GM21825 (cell line): Measurements from ENCODE around the gene TCOF1.

Experiments used
- ATAC-seq: cut with Tn5 transposase; IDR thresholded peaks from one replicate; pipeline ENCODE4 v1.9.1; 2021; ENCODE audit warnings: mild to moderate bottlenecking, moderate library complexity; ENCODE audit not compliant: unreplicated experiment

TCOF1 gene

GRCh38 chr5:150323819-150324218, 33.7 kb upstream of the TCOF1 start:
- no peak for ATAC-seq

GRCh38 chr5:150325426-150325825, 32.1 kb upstream of the TCOF1 start:
- no peak for ATAC-seq

DNA sequence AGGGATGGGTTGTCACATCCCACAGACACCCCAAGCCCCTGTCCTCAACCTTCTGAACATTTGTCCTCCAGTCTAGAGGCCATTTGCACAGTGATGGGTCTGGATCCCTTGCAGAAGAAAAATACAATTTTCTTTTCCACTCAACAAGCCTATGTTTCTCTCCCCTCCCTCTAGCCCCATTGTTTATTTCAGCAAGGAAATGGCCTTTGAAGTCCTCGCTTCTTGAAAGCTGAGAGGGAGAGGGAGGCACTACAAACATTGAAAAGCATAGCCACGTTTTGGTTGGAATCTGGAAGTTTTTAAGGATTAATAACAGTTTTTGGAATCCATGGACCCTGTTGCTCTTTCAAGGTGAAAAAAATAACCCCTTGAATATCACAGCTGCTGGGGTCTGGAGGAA, 30.8 kb upstream of the TCOF1 start:
- no peak for ATAC-seq

DNA sequence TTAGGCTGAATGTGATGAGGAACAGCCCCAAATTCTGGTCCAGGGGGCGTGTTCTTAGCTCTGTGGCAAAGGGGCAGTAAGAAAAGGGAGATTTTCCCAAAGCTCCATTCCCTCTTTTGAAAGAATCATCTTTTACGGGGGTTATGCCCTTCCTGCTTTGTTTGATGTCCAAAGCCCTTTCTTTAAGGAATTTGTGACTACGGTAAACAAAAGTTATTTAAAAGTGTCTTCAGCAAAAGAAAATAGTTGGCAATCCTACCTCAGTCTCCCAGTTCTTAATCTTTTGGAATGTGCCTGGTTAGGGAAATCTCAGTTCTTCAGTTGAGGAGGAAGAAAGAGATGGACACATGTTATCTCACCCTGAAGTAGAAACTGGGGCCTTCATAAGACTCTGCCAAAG, 30.4 kb upstream of the TCOF1 start:
- no peak for ATAC-seq

- ATAC-seq = no peak
Observed at GRCh38 chr5:150328515-150328914, 29.0 kb upstream of the TCOF1 start.

- ATAC-seq = no peak
Observed at GRCh38 chr5:150329038-150329437, 28.5 kb upstream of the TCOF1 start.

- no peak for ATAC-seq
Observed at GRCh38 chr5:150329881-150330876, 27.3 kb upstream of the TCOF1 start.

GRCh38 chr5:150333400-150333799, 24.1 kb upstream of the TCOF1 start:
- ATAC-seq = no peak

DNA sequence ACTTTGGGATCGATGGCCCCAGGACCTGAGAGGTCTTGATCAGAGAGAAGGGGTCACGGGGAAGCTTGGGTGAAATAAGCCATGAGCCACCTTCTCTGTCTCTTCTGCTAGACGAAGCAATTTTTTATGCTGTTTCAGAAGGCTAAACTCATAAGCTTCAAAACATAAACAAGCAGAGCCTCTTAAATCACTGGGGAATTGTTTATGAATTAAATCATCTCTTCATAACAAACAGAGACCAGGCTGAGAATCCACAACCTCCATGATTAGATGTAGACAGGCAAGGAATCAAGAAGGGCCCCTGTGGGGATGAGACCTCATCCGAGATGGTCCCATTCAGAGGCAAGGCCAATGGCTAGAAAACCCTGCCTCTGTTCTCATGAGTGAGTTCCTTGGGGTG, 21.7 kb upstream of the TCOF1 start:
- ATAC-seq = no peak

DNA sequence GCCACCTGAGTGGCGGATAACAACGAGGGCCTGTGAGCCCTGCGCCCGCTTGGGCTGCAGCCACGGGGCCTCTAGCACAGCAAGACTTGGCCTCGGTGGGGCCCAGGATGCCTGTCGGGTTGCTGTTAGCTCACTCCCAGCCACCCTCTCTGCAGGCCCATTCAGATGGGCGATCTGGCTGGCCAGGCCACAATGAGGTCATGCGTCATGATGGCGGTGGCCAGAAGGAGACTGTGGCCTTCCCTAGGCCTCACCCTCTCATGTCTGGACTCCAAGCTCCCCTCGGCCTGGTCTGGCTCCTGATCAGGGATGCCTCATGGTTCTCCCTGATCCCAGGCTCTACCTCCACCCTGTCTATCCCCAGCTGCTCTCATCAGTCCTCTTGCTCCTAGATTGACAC, 19.0 kb upstream of the TCOF1 start:
- no peak for ATAC-seq

- no peak for ATAC-seq
Observed at GRCh38 chr5:150339165-150339564, 18.3 kb upstream of the TCOF1 start.

GRCh38 chr5:150339841-150340240, 17.7 kb upstream of the TCOF1 start:
- ATAC-seq = no peak

DNA sequence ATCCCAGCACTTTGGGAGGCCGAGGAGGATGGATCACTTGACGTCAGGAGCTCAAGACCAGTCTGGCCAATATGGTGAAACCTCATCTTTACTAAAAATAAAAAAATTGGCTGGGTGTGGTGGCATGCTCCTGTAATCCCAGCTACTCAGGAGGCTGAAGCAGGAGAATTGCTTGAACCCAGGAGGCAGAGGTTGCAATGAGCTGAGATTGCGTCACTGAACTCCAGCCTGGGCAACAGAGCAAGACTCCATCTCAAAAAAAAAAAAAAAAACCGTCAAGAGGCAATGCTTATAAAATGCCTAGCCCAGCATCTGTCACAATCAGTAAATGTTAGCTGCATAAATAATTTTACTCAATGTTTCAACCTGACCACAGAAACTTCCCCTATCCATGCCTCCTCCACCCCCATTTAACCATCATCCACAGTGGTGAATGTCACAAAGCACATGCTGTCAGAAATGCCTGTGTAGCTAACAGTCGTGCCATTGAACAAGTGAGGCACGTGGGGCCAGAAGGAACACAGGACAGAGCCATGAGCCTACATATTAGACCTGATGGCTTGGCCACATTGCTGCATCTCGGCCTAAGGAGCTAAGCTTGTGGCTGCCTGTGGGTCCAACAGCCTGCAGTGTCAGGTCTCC, 16.8 kb upstream of the TCOF1 start:
- ATAC-seq = no peak

DNA sequence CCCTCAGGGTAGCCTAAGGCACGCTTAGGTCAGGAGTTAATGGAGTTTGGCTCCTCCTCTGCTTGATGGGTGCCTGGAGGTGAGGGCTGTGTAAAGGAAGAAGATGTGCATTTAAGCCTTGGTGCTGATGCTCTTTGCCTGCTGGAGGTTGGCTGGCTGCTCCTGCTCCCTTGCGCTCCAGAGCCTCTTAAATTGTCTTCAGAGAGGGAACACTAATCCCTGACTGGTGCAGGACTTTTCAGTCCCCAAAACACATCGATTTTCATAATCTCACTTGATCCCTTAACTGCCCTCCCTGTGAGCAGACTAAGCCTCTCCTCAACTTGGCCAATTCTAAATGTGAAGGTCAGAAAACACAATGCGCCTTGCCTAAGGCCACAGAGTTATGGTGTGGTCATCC, 16.2 kb upstream of the TCOF1 start:
- no peak for ATAC-seq

DNA sequence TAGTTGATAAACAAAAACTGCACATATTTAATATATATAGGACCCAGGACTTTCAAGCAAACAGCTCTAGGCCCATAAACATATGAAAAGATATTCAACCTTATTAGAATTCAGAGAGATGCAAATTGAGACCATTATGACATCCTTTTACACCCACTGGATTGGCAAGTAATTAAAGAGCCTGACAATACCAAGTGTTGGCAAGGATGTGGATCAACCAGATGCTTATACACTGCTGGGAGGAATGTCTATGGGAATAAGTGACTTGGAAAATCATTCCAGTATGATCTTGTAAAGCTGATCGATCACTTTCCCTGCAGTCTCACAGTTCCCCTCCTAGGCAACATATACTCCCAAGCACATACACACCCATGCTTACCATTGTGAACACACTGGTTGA, 15.5 kb upstream of the TCOF1 start:
- ATAC-seq = no peak

- ATAC-seq = no peak
Observed at GRCh38 chr5:150342583-150342982, 14.9 kb upstream of the TCOF1 start.

GRCh38 chr5:150343994-150344631, 13.4 kb upstream of the TCOF1 start:
- no peak for ATAC-seq

GRCh38 chr5:150345716-150346115, 11.8 kb upstream of the TCOF1 start:
- ATAC-seq = no peak

DNA sequence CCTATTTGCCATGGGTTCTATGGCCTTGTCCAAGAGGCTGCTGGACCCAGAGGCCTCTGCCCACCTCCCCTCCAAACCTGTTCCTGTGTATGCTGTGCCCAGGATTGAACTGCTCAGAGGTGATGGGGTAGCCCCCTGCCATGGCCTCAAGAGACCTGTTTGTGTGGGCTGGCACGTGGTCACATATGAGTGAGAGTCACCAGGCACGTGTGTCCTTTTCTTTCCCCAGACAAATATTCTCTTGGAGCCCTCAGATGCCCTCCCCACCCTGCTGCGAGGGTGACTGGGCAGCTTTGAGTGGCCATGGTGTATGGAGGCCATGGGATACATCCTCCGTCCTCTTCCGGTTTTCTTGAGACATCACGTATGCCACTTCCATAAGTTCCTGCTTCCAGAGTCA, 10.9 kb upstream of the TCOF1 start:
- no peak for ATAC-seq

- no peak for ATAC-seq
Observed at GRCh38 chr5:150347003-150347402, 10.5 kb upstream of the TCOF1 start.

DNA sequence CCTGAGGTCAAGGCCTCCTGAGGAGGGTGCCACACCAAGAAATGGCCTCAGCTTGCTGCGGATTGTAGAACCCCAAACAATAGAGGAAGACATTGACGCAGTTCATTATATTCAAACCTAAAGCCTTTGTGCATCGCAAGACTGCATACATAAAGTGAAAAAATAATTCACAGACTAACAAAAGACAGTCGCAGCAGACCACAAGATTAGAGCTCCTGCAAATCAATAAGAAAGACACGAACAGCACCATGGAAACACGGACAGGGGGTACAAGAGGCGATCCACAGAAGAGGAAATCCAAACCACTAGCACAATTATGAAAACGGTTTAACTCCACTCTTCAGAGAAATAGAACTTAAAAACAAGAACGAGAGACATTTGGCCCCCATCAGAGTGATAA, 10.0 kb upstream of the TCOF1 start:
- ATAC-seq = no peak
